IMR-90 (cell line): ENCODE results near the gene CD276. TPM values are rescaled to one million over a fixed set of nuclear protein-coding genes. Genes with fewer than 3 reads are reported as not detected.

Experiments
- ATAC-seq: fragments of 200-7000 bp; cut with Tn5 transposase; 2 replicates; pipeline ENCODE4 v1.9.1; 2020; ENCODE audit warnings: low read depth, mild to moderate bottlenecking, moderate library complexity
- BruUV-seq: library from RNA; stranded (reverse); fragments of 400-500 nt; replicated peaks from 2 replicates; lab custom pipeline; 2021; lab: Mats Ljungman, UMichigan
- CTCF ChIA-PET: fragments of 300-600 bp; formaldehyde crosslinking; extraction: SDS; loops from one replicate; lab custom pipeline; 2021; ENCODE audit warnings: antibody characterized with exemption; lab: Yijun Ruan, JAX
- POLR2A ChIA-PET: fragments of 300-600 bp; sonication (Branson Sonifier 250); formaldehyde crosslinking; loops from one replicate; lab custom pipeline; 2022; ENCODE audit warnings: antibody characterized with exemption; ENCODE audit not compliant: unreplicated experiment; lab: Charles Lee
- DNase-seq: peaks from one replicate; pipeline ENCODE4 v3.0.0; 2013
- H2AFZ ChIP-seq: replicated peaks from 2 replicates; pipeline ENCODE3; 2013; ENCODE audit warnings: low read length, mild to moderate bottlenecking; ENCODE audit not compliant: poor library complexity
- H2AK5ac ChIP-seq: 2 replicates; pipeline ENCODE4 v1.6.1; 2013; ENCODE audit warnings: low read depth, low read length, inconsistent platforms
- H2AK9ac ChIP-seq: replicated peaks from 2 replicates; pipeline ENCODE3; 2013; ENCODE audit warnings: mild to moderate bottlenecking, low read depth, low read length, moderate library complexity; ENCODE audit not compliant: poor library complexity
- H2BK120ac ChIP-seq: 2 replicates; pipeline ENCODE4 v1.6.1; 2013; ENCODE audit warnings: low read depth, low read length, inconsistent platforms
- H2BK15ac ChIP-seq: 3 replicates; pipeline ENCODE4 v1.6.1; 2013; ENCODE audit warnings: low read depth, low read length, inconsistent platforms
- H2BK20ac ChIP-seq: 2 replicates; pipeline ENCODE4 v1.6.1; 2013; ENCODE audit warnings: low read depth, mild to moderate bottlenecking, inconsistent platforms, low read length, moderate library complexity
- H2BK5ac ChIP-seq: 2 replicates; pipeline ENCODE4 v1.6.1; 2013; ENCODE audit warnings: mild to moderate bottlenecking, low read depth, low read length, inconsistent platforms; ENCODE audit not compliant: poor library complexity, severe bottlenecking
- H3K14ac ChIP-seq: replicated peaks from 2 replicates; pipeline ENCODE4 v1.6.1; 2013; ENCODE audit warnings: low read depth, low read length, inconsistent platforms
- H3K18ac ChIP-seq: 2 replicates; pipeline ENCODE4 v1.6.1; 2013; ENCODE audit warnings: low read depth, low read length, control low read depth
- H3K23ac ChIP-seq: 2 replicates; pipeline ENCODE4 v1.6.1; 2013; ENCODE audit warnings: low read depth, low read length, inconsistent platforms
- H3K27ac ChIP-seq: 2 replicates; pipeline ENCODE4 v1.5.1; 2013; ENCODE audit warnings: mild to moderate bottlenecking, control low read depth, low read length; ENCODE audit not compliant: insufficient read depth
- H3K27me3 ChIP-seq: 2 replicates; pipeline ENCODE4 v1.6.1; 2013; ENCODE audit warnings: low read length; ENCODE audit not compliant: control insufficient read depth, insufficient read depth
- H3K36me3 ChIP-seq: 2 replicates; pipeline ENCODE4 v1.6.1; 2013; ENCODE audit warnings: low read length, mixed read lengths; ENCODE audit not compliant: control insufficient read depth, insufficient read depth
- H3K4ac ChIP-seq: 2 replicates; pipeline ENCODE4 v1.6.1; 2013; ENCODE audit warnings: low read depth, low read length, inconsistent platforms
- H3K4me1 ChIP-seq: 2 replicates; pipeline ENCODE4 v1.6.1; 2013; ENCODE audit warnings: low read length, mixed read lengths; ENCODE audit not compliant: control insufficient read depth, insufficient read depth
- H3K4me2 ChIP-seq: 2 replicates; pipeline ENCODE4 v1.6.1; 2013; ENCODE audit warnings: low read depth, mild to moderate bottlenecking, control low read depth, low read length, moderate library complexity
- H3K4me3 ChIP-seq: 2 replicates; pipeline ENCODE4 v1.5.1; 2013; ENCODE audit warnings: low read depth, mild to moderate bottlenecking, control low read depth, low read length, moderate library complexity; ENCODE audit not compliant: insufficient read depth
- H3K56ac ChIP-seq: 2 replicates; pipeline ENCODE4 v1.6.1; 2013; ENCODE audit warnings: low read length, inconsistent platforms; ENCODE audit not compliant: insufficient read depth; ENCODE audit errors: extremely low read depth
- H3K79me1 ChIP-seq, 2 experiments: 2 replicates each; pipeline ENCODE4 v1.6.1; 2013; ENCODE audit warnings: low read length in 2 of 2, inconsistent platforms in 1 of 2, low read depth in 1 of 2
- H3K9ac ChIP-seq: 2 replicates; pipeline ENCODE4 v1.6.1; 2013; ENCODE audit warnings: low read depth, low read length, control low read depth
- H3K9me1 ChIP-seq: 2 replicates; pipeline ENCODE4 v1.6.1; 2013; ENCODE audit warnings: low read length, inconsistent platforms; ENCODE audit not compliant: insufficient read depth
- H3K9me3 ChIP-seq: 2 replicates; pipeline ENCODE4 v1.6.1; 2013; ENCODE audit warnings: low read length; ENCODE audit not compliant: control insufficient read depth, insufficient read depth
- H4K20me1 ChIP-seq: 2 replicates; pipeline ENCODE4 v1.6.1; 2013; ENCODE audit warnings: low read length, inconsistent platforms; ENCODE audit not compliant: insufficient read depth
- H4K5ac ChIP-seq: 2 replicates; pipeline ENCODE4 v1.6.1; 2013; ENCODE audit warnings: mild to moderate bottlenecking, low read depth, low read length, control low read depth
- H4K8ac ChIP-seq, 2 experiments: 2 replicates each; pipeline ENCODE4 v1.6.1; 2013; ENCODE audit warnings: low read depth in 2 of 2, low read length in 2 of 2, control low read depth in 1 of 2, inconsistent platforms in 1 of 2
- H4K91ac ChIP-seq: 2 replicates; pipeline ENCODE4 v1.6.1; 2013; ENCODE audit warnings: low read depth, low read length, inconsistent platforms; ENCODE audit not compliant: insufficient read depth
- BHLHE40 ChIP-seq: fragments of 150-350 bp; IDR thresholded peaks from 2 replicates; pipeline ENCODE4 v1.6.1; 2016; ENCODE audit warnings: mild to moderate bottlenecking, low read depth, low read length
- CHD1 ChIP-seq: IDR thresholded peaks from 2 replicates; pipeline ENCODE4 v1.6.1; 2012; ENCODE audit warnings: low read depth, low read length, improper control_type of control experiment
- ELK1 ChIP-seq: fragments of 150-350 bp; IDR thresholded peaks from 2 replicates; pipeline ENCODE4 v1.6.1; 2016; ENCODE audit warnings: low read depth, mild to moderate bottlenecking, low read length, moderate library complexity, borderline replicate concordance
- FOS ChIP-seq: fragments of 150-350 bp; IDR thresholded peaks from 2 replicates; pipeline ENCODE4 v1.6.1; 2016; ENCODE audit warnings: low read depth, low read length
- MAZ ChIP-seq: IDR thresholded peaks from 2 replicates; pipeline ENCODE4 v1.6.1; 2012; ENCODE audit warnings: low read depth, mild to moderate bottlenecking, low read length, improper control_type of control experiment, moderate library complexity, borderline replicate concordance
- MXI1 ChIP-seq: IDR thresholded peaks from 2 replicates; pipeline ENCODE4 v1.6.1; 2012; ENCODE audit warnings: low read depth, mild to moderate bottlenecking, low read length, moderate library complexity, borderline replicate concordance
- POLR2A ChIP-seq: IDR thresholded peaks from 2 replicates; pipeline ENCODE4 v1.6.1; 2012; ENCODE audit warnings: mild to moderate bottlenecking, low read depth, low read length
- RAD21 ChIP-seq: IDR thresholded peaks from 2 replicates; pipeline ENCODE4 v1.6.1; 2012; ENCODE audit warnings: low read length, improper control_type of control experiment
- RCOR1 ChIP-seq: IDR thresholded peaks from 2 replicates; pipeline ENCODE4 v1.6.1; 2012; ENCODE audit warnings: mild to moderate bottlenecking, low read length, improper control_type of control experiment; ENCODE audit not compliant: insufficient replicate concordance
- RFX5 ChIP-seq: IDR thresholded peaks from 2 replicates; pipeline ENCODE4 v1.8.0; 2012; ENCODE audit warnings: low read depth, mild to moderate bottlenecking, low read length, moderate library complexity
- SMC3 ChIP-seq: fragments of 150-350 bp; IDR thresholded peaks from 2 replicates; pipeline ENCODE4 v1.6.1; 2016; ENCODE audit warnings: low read depth, mild to moderate bottlenecking, antibody characterized with exemption, low read length, moderate library complexity
- WGBS, 2 experiments: methylation state at CpG; one replicate each; pipeline versions ENCODE4 v1.1.5 to v1.1.7; 2013; ENCODE audit warnings: missing lambda C conversion rate in 2 of 2; ENCODE audit not compliant: insufficient read length in 1 of 2; ENCODE audit errors: extremely low coverage in 2 of 2; 5-methylcytosine and 5-hydroxymethylcytosine counted together
- dilution Hi-C: fragments of 300-500 bp; cut with HindIII; formaldehyde crosslinking; loops from one replicate; pipeline ENCODE4 v1.14.3; 2018; ENCODE audit warnings: low sequenced_read_pairs; ENCODE audit not compliant: unreplicated experiment
- in situ Hi-C: fragments of 300-500 bp; cut with MboI; formaldehyde crosslinking; loops from 3 replicates; pipeline ENCODE4 v1.14.3; 2019; ENCODE audit warnings: low sequenced_read_pairs, inconsistent platforms, mixed read lengths
- intact Hi-C: fragments of 100-400 bp; cut with micrococcal nuclease; formaldehyde crosslinking; loops from 2 replicates; pipeline ENCODE4 v1.10.0; 2022
- polyA plus RNA-seq, 3 experiments: library from polyadenylated mRNA; depleted of rRNA; stranded (reverse); fragments of >200 nt; gene quantifications; 2 replicates each; pipeline ENCODE4 v1.2.3, GENCODE V29; 2012; ENCODE audit warnings: low replicate concordance in 1 of 3
- total RNA-seq: library from RNA; depleted of rRNA; stranded (reverse); fragments of >200 nt; gene quantifications from 2 replicates; pipeline ENCODE4 v1.2.3, GENCODE V29; 2012

The CD276 gene
- total and polyA plus RNA-seq, 2 of the 4 experiments (the other 2 are of a cell fraction), result 30.8 to 149 TPM

GRCh38 chr15:73654659-73655058, 29.5 kb upstream of the CD276 start:
- peaks cover 10% of the 10 kb centered on the region for H3K27me3 ChIP-seq
- H2AFZ ChIP-seq, result no peak overlapping the region
- H3K4ac ChIP-seq, result no peak overlapping the region
- WGBS, 2 experiments, result 0% methylated on average over 1 of the region's 3 CpGs; no CpG with 5 or more reads in 1 of the 2 experiments
- H3K9me3 ChIP-seq, result no peaks in the 10 kb centered on the region
- H3K27ac ChIP-seq, result no peak overlapping the region
- no peak overlapping the region for H4K8ac ChIP-seq
- no peak overlapping the region for H3K56ac ChIP-seq
- POLR2A ChIA-PET, result no interaction called here
- no peak for ATAC-seq
- no peak overlapping the region for H3K4me2 ChIP-seq
- H2BK5ac ChIP-seq, result no peak overlapping the region
- H2AK9ac ChIP-seq, result no peak overlapping the region
- H3K9ac ChIP-seq, result no peak overlapping the region
- no peak overlapping the region for H3K4me3 ChIP-seq
- dilution Hi-C loops, result no loop called here
- H3K36me3 ChIP-seq, result no peaks in the 10 kb centered on the region
- H3K14ac ChIP-seq, result no peak overlapping the region
- H2BK120ac ChIP-seq, result no peak overlapping the region
- no peak overlapping the region for H3K18ac ChIP-seq
- no peak overlapping the region for H2AK5ac ChIP-seq
- DNase-seq, result no peak
- no peaks in the 10 kb centered on the region for H4K20me1 ChIP-seq
- CTCF ChIA-PET, result no interaction called here
- H2BK20ac ChIP-seq, result no peak overlapping the region
- no peak overlapping the region for H3K23ac ChIP-seq
- no peak overlapping the region for H2BK15ac ChIP-seq
- intact Hi-C loops, result no loop called here
- no peaks in the 10 kb centered on the region for H3K79me1 ChIP-seq
- in situ Hi-C loops, result no loop called here
- H4K5ac ChIP-seq, result no peak overlapping the region
- TF ChIP-seq RCOR1 (no peak), ELK1 (no peak), MXI1 (no peak), RFX5 (no peak), POLR2A (no peak), SMC3 (no peak), CHD1 (no peak), BHLHE40 (no peak), RAD21 (no peak), MAZ (no peak), FOS (no peak)
- no peak overlapping the region for H4K91ac ChIP-seq
- H3K9me1 ChIP-seq, result no peaks in the 10 kb centered on the region
- no peaks in the 10 kb centered on the region for H3K4me1 ChIP-seq
- BruUV-seq, result no TSS peak
